ENCODE results near the gene FBXL17.
A peak's percentile ranks its signal among the peaks of the same experiment; 100 is the strongest.
"Not testable (repeated sequence)": the region's sequence is repeated elsewhere in the genome, so short reads cannot be mapped to it uniquely, and the experiment has no call there.

The FBXL17 gene

GRCh38 chr5:108297042-108297601 is 84.8 kb downstream of the FBXL17 start:
- DNase-seq: no peak

GRCh38 chr5:108295578-108296368 is 86.1 kb downstream of the FBXL17 start:
- DNase-seq: no peak

GRCh38 chr5:108280960-108281569 is 100.8 kb downstream of the FBXL17 start:
- DNase-seq: no peak

- DNase-seq: no peak
Observed at GRCh38 chr5:108280248-108280647, 101.7 kb downstream of the FBXL17 start.

- no peak for DNase-seq
Observed at GRCh38 chr5:108278285-108279240, 103.3 kb downstream of the FBXL17 start.

- no peak for DNase-seq
Observed at GRCh38 chr5:108276187-108277050, 105.5 kb downstream of the FBXL17 start.

GRCh38 chr5:108274080-108274479 is 107.8 kb downstream of the FBXL17 start:
- DNase-seq: not testable (repeated sequence)

- DNase-seq: no peak
Observed at GRCh38 chr5:108271127-108271526, 110.8 kb downstream of the FBXL17 start.

GRCh38 chr5:108266242-108266641 is 115.7 kb downstream of the FBXL17 start:
- DNase-seq: no peak

GRCh38 chr5:108264533-108264932 is 117.4 kb downstream of the FBXL17 start:
- DNase-seq: no peak

GRCh38 chr5:108263338-108263737 is 118.6 kb downstream of the FBXL17 start:
- no peak for DNase-seq

GRCh38 chr5:108260858-108261170 is 121.1 kb downstream of the FBXL17 start:
- DNase-seq: no peak

GRCh38 chr5:108260117-108260857 is 121.6 kb downstream of the FBXL17 start:
- peak; percentile 47 for DNase-seq

- no peak for DNase-seq
Observed at GRCh38 chr5:108259306-108259705, 122.6 kb downstream of the FBXL17 start.

- no peak for DNase-seq
Observed at GRCh38 chr5:108257996-108258395, 123.9 kb downstream of the FBXL17 start.

GRCh38 chr5:108255468-108255867 is 126.4 kb downstream of the FBXL17 start:
- peak; percentile 29 for DNase-seq

- no peak for DNase-seq
Observed at GRCh38 chr5:108251350-108251749, 130.5 kb downstream of the FBXL17 start.

- DNase-seq: no peak
Observed at GRCh38 chr5:108249785-108250426, 132.0 kb downstream of the FBXL17 start.

GRCh38 chr5:108249095-108249784 is 132.7 kb downstream of the FBXL17 start:
- DNase-seq: no peak

Data from NCI-H1092 treated with DMSO at 0.1 percent for 48 hours (cell line).